Measurements from ENCODE around the gene OR2T6.
"Not testable (repeated sequence)": the region's sequence is repeated elsewhere in the genome, so short reads cannot be mapped to it uniquely, and the experiment has no call there.

- not testable (repeated sequence) for TF ChIP-seq CTCF, POLR2A (IDR thresholded peaks at IDR 0.05)
Measured at GRCh38 chr1:248434913-248435312, 59.4 kb downstream of the OR2T6 start.
